Large intestine (tissue), 3 donors: Measurements from ENCODE around the gene ARHGAP26. TPM values are rescaled to one million over a fixed set of nuclear protein-coding genes. Genes with fewer than 3 reads are reported as not detected.

ENCODE experiments used
- DNase-seq, 2 donors: peaks; one replicate each; pipeline versions ENCODE4 v3.0.0 to v3.0.0-alpha.2; 2013
- H3K27ac ChIP-seq: one replicate; pipeline ENCODE4 v1.5.1; 2013; ENCODE audit warnings: low read length
- H3K27me3 ChIP-seq: 2 replicates; pipeline ENCODE4 v1.6.1; 2013; ENCODE audit warnings: low read length; ENCODE audit not compliant: control insufficient read depth, insufficient read depth
- H3K36me3 ChIP-seq: 2 replicates; pipeline ENCODE4 v1.6.1; 2013; ENCODE audit warnings: low read length; ENCODE audit not compliant: control insufficient read depth, insufficient read depth
- H3K4me1 ChIP-seq: one replicate; pipeline ENCODE4 v1.6.1; 2013; ENCODE audit warnings: low read length; ENCODE audit not compliant: control insufficient read depth, insufficient read depth
- H3K4me3 ChIP-seq: one replicate; pipeline ENCODE4 v1.5.1; 2013; ENCODE audit warnings: low read length
- H3K9me3 ChIP-seq: one replicate; pipeline ENCODE4 v1.6.1; 2013; ENCODE audit warnings: mild to moderate bottlenecking, low read depth, low read length, moderate library complexity; ENCODE audit not compliant: control insufficient read depth
- WGBS: methylation state at CpG from one replicate; pipeline ENCODE4 v1.1.5; 2013; ENCODE audit warnings: low lambda C conversion rate; ENCODE audit not compliant: insufficient coverage; 5-methylcytosine and 5-hydroxymethylcytosine counted together
- polyA plus RNA-seq: library from polyadenylated mRNA; unstranded; fragments of 120-200 nt; gene quantifications from one replicate; pipeline ENCODE4 v1.2.1, GENCODE V29; 2013

ARHGAP26 gene
- polyA plus RNA-seq, 1 donor, result 31.8 TPM

DNA sequence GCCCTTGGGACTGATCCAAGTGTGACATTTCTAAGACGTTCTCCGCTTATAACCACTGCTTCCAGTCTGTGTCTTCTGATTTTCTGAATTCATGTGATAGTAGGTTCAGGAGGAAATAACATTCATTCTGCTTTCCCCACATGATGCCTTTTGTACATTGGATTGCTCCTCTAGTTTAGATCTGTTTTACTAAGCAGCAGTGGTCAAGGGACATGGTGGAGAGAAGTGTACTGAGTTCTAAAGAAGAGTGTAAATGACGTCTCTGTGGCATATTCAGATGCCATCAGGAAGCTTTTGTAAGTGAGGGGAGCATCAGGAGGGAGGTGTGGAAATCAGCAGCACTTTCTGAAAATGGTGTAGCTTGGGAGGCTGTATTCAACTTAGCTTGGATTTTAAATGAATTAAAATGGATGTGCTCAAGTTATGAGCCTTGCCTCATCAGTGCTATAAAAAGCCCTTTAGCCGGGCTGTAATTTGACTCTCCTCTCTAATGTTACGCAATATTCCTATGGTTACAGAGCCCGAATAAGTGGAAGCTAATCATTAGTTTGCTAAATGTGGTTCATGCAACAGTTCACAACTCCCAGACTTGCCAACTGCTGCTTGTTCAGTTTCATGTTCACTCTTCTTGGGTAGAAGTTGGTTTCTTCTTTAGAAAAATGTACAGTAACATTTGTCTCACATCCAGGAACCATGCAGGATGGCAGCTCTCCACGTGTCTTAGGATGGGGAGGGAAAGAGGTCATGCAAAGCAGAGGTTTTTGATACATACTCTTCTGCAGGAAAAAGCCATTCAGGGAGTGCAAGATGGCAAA lies 281.3 kb downstream of the ARHGAP26 start:
- H3K27ac ChIP-seq, result no peak overlapping the region
- no peak overlapping the region for H3K4me3 ChIP-seq
- H3K27me3 ChIP-seq, result no peaks in the 10 kb centered on the region
- WGBS, result no CpG with 5 or more reads among the region's 7 CpGs
- peak; percentile 57 to 80 for DNase-seq
- H3K4me1 ChIP-seq, result peaks cover 5% of the 10 kb centered on the region
- H3K9me3 ChIP-seq, result no peaks in the 10 kb centered on the region
- H3K36me3 ChIP-seq, result peaks cover 21% of the 10 kb centered on the region

DNA sequence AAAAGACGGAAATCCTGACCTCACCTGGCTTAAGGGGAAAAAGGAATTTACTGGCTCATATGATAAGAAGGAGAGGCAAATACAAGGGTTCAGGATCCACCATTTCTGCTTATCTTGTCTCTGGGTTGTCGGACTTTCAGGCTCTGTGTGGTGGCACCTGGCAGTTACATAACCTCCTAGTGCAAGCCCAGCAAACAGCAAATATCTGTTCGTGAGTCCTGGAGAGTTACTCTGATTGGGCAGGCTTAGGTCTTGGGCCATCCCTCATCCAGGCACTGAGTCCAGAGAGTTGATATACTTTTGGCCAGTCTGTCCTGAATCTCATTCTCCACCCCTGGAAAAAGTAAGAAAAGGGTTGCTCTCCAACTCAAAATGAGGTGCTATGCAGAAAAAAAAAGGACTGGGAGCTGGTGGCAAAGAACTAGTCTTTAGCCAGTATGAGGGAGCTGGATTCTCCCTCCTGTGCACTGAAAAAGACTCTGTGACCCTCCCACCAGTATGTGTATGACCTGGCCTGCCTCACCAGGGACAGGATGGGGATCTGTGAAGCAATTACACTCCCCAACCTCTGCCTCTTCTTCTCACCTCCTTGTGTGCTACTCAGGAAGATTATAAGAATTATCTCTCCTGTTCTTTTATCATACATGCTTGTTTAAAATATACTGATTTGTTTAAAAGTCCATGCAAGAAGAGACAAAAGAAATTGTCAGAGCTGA lies 282.9 kb downstream of the ARHGAP26 start:
- Histone ChIP-seq H3K4me1 (peaks cover 5% of the 10 kb centered on the region), H3K4me3 (no peak overlapping the region), H3K36me3 (peaks cover 28% of the 10 kb centered on the region), H3K9me3 (no peaks in the 10 kb centered on the region), H3K27me3 (no peaks in the 10 kb centered on the region), H3K27ac (no peak overlapping the region)
- peak; percentile 26 to 28 for DNase-seq
- WGBS, result no CpG with 5 or more reads among the region's 3 CpGs

DNA sequence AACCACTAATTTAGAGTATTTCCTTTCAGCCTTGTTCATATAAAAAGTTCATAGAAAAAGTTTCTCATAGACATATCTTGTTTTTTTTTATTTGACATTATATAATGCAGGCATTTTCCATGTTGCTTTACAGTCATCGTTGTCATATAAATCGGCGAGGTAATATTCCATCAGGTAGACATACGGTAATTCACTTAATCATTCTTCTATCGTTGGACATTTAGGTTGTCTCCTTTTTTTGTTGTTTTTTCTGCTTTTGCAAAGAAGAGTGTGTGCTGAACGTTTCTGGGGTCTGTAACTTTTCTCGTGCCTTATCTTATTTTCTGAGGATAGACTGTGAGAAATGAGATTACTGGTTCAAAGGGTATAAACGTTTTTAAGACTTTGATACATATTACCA lies 283.6 kb downstream of the ARHGAP26 start:
- no peaks in the 10 kb centered on the region for H3K9me3 ChIP-seq
- H3K27me3 ChIP-seq, result no peaks in the 10 kb centered on the region
- peaks cover 5% of the 10 kb centered on the region for H3K4me1 ChIP-seq
- H3K4me3 ChIP-seq, result no peak overlapping the region
- no peak overlapping the region for H3K27ac ChIP-seq
- DNase-seq, result no peak
- 83% methylated on average over 5 of the region's 8 CpGs for WGBS
- H3K36me3 ChIP-seq, result peaks cover 30% of the 10 kb centered on the region

DNA sequence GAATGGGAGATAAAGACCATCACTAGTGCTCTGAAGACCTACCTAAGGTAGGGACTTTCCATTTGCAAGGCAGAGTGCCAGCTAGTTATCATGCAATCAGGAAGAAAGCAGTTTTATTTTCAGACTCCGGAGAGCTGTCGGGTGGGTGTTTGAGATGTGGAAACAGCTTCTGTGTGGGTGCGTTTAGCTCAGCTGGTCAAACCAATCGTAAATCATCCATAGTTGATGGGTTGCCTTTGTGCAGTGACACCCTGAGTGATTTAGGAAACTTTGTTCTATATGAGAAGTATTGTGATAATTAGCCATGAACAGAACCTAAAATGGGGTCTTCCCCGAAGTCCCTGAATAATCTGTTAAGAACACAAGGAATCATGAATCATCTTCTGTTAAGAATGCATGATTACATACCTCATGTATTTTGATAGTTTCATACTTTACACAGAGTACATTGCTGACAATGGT lies 284.3 kb downstream of the ARHGAP26 start:
- no peaks in the 10 kb centered on the region for H3K9me3 ChIP-seq
- no peaks in the 10 kb centered on the region for H3K27me3 ChIP-seq
- no CpG with 5 or more reads among the region's 5 CpGs for WGBS
- H3K4me3 ChIP-seq, result no peak overlapping the region
- DNase-seq, result no peak
- peaks cover 36% of the 10 kb centered on the region for H3K36me3 ChIP-seq
- no peak overlapping the region for H3K27ac ChIP-seq
- peaks cover 5% of the 10 kb centered on the region for H3K4me1 ChIP-seq

DNA sequence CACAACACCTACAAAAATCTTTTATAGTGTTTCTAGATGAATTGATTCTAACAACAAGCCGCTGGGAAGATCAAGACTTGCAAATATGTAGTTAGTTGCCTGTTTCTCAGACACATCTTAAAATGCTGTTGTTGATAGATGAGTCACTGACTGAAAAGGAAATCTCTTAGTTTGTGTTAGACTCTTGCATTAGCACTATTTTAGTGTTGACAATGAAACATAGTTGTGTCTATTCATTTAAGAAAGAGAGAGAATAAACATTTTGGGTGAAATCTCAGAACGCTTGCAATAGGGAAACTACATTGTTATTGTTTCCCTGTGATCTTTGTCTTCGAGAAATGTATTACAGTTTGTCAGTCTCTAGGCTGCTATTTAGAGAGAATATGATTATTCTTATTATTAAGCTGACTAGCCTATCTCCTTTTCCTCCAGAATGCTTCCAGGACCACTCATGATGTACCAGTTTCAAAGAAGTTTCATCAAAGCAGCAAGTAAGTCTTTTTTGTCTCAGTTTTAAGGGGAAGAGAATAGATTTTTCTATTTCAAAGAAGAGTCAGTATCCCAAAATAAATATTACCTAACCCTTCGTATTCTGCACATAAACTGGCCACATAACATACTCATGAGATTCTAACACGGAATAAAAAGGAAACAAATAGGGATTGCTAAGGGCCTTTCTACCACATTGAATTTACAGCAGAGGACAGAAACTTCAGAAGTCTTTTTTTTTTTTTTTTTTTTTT lies 285.6 kb downstream of the ARHGAP26 start:
- DNase-seq, result no peak
- peaks cover 7% of the 10 kb centered on the region for H3K4me1 ChIP-seq
- 89% methylated on average over 3 of the region's 5 CpGs for WGBS
- no peak overlapping the region for H3K27ac ChIP-seq
- peaks cover 31% of the 10 kb centered on the region for H3K36me3 ChIP-seq
- H3K9me3 ChIP-seq, result no peaks in the 10 kb centered on the region
- H3K27me3 ChIP-seq, result no peaks in the 10 kb centered on the region
- no peak overlapping the region for H3K4me3 ChIP-seq

DNA sequence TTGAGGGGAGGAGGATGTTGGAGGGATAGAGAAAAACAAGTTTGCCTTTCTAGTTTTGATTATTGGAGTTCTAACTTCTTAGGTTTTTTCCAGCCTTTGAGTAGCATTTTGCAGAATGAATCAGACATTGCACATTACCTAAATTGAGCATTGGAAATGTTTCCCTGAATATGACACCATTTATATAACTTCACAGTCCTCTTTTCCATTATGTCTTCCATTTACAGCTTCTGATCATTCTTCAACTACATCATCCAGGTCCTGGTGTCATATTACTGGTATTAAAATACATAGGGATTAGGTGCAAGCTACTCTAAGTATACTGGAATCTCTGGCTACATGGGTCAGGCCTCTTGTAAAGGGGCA lies 286.1 kb downstream of the ARHGAP26 start:
- Histone ChIP-seq H3K36me3 (peaks cover 30% of the 10 kb centered on the region), H3K27ac (no peak overlapping the region)

DNA sequence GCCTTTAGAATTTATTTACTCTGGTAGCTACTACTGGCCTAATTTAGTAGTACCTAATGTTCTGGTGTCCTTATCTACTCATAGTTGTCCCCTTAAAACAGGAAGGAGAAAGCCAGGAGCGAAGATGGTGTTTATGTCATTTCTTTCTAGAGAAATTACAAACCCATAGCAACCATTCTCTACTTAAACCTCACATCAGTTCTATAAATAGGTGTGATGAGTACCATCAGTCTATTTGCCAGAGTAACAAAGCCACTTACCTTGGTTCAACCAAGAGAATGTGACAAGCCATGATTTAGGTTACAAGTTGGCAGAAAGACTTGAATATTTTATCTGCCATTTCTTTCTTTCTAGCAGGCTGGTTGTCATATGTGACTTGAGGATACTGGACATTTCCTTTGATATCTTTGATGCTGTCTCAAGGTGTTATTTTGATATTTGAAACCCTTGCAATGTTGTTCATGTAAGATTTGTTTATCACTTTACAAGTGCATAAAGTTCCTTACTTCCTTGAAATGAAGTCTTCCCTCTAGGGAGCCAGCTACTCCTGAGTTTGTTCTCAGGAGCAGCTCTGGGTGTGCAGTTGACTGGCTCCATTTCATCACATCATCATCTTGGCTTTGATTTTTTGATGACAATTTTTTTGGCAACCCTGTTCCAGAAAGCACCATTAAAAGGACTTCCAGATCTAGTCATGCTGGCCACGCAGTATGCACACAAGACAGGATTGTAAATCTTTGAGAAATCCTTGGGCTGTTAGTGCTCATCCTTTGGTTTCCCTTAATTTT lies 286.8 kb downstream of the ARHGAP26 start:
- Histone ChIP-seq H3K27me3 (no peaks in the 10 kb centered on the region), H3K36me3 (peaks cover 30% of the 10 kb centered on the region), H3K27ac (no peak overlapping the region), H3K4me3 (no peak overlapping the region), H3K4me1 (peaks cover 3% of the 10 kb centered on the region), H3K9me3 (no peaks in the 10 kb centered on the region)
- no CpG with 5 or more reads among the region's 2 CpGs for WGBS
- no peak for DNase-seq

More for the DNA sequence above, 286.1 kb downstream of the ARHGAP26 start:
- peaks cover 7% of the 10 kb centered on the region for H3K4me1 ChIP-seq
- H3K4me3 ChIP-seq, result no peak overlapping the region
- no peaks in the 10 kb centered on the region for H3K27me3 ChIP-seq
- H3K9me3 ChIP-seq, result no peaks in the 10 kb centered on the region
- DNase-seq, result no peak

DNA sequence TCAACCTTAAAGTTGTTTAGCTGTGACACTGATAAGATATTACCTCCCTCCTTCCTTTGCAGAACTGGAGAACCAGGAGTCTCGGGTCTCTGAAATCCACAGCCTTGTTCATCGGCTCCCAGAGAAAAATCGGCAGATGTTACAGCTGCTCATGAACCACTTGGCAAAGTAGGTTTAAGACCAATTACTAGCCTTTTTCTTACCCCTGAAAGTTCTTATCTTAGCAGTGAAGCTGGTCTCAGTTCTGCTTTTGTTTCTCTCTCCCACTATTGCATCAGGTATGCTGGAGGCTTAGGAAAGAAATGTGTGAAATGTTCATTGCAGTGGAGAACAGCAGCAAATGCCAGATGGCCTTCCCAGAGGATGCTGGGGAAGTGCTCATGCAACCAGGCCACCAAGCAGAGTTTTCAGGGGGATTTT lies 287.4 kb downstream of the ARHGAP26 start:
- no peaks in the 10 kb centered on the region for H3K27me3 ChIP-seq
- no peaks in the 10 kb centered on the region for H3K9me3 ChIP-seq
- no CpG with 5 or more reads among the region's 3 CpGs for WGBS
- peaks cover 2% of the 10 kb centered on the region for H3K4me1 ChIP-seq
- peaks cover 30% of the 10 kb centered on the region for H3K36me3 ChIP-seq
- DNase-seq, result no peak
- H3K27ac ChIP-seq, result no peak overlapping the region
- H3K4me3 ChIP-seq, result no peak overlapping the region

DNA sequence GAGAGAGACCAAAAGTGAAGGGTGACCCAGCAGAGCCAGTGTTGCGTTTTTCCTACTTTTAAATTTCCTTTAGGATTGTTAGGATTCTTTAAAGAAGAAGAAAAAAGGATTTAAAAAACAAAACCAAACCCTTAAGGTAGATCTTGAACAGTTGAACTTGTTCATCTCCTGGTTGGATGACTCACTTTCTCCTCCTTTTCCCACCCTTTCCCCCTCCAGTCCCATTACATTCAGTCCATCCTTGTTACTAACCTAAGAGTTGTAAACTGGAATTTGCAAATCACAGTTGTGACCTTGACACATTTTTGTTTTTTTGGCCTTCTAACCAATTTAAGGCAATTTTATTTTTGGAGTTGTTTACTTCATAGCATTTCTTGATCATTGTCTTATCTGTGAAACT lies 289.2 kb downstream of the ARHGAP26 start:
- 100% methylated on average over 1 of the region's 1 CpG for WGBS

More for the DNA sequence above, 289.2 kb downstream of the ARHGAP26 start:
- no peak overlapping the region for H3K4me3 ChIP-seq
- DNase-seq, result no peak
- H3K27me3 ChIP-seq, result no peaks in the 10 kb centered on the region
- no peaks in the 10 kb centered on the region for H3K9me3 ChIP-seq
- H3K27ac ChIP-seq, result no peak overlapping the region
- H3K36me3 ChIP-seq, result peaks cover 35% of the 10 kb centered on the region
- peaks cover 2% of the 10 kb centered on the region for H3K4me1 ChIP-seq
